Activated T-helper 17 cell treated with anti-CD3 and anti-CD28 coated beads, Interleukin-2, amount 50 U/mL, for 72 hours (primary cell): ENCODE results near the gene ITPK1. TPM values are rescaled to one million over a fixed set of nuclear protein-coding genes. Genes with fewer than 3 reads are reported as not detected.

Experiments
- ATAC-seq: fragments of 150-1000 bp; cut with Tn5 transposase; replicated peaks from 2 replicates; pipeline ENCODE4 v1.10.0; 2021; ENCODE audit warnings: mild to moderate bottlenecking, moderate library complexity
- H3K27ac Mint-ChIP-seq: one replicate; pipeline ENCODE4 v1.8.0; 2022; ENCODE audit warnings: mixed read lengths
- H3K27me3 Mint-ChIP-seq: one replicate; pipeline ENCODE4 v1.8.0; 2022; ENCODE audit warnings: mixed read lengths
- H3K36me3 Mint-ChIP-seq: one replicate; pipeline ENCODE4 v1.8.0; 2022; ENCODE audit warnings: low read depth, mild to moderate bottlenecking, mixed read lengths
- H3K4me1 Mint-ChIP-seq: one replicate; pipeline ENCODE4 v1.8.0; 2022; ENCODE audit warnings: mixed read lengths
- H3K4me3 Mint-ChIP-seq: one replicate; pipeline ENCODE4 v1.8.0; 2022; ENCODE audit warnings: mild to moderate bottlenecking, mixed read lengths
- H3K9me3 Mint-ChIP-seq: one replicate; pipeline ENCODE4 v1.8.0; 2022; ENCODE audit warnings: mixed read lengths
- total RNA-seq, 2 donors: library from RNA; stranded (reverse); gene quantifications; one replicate each; pipeline ENCODE4 v1.2.3, GENCODE V29; 2022

ITPK1 gene
- total RNA-seq, 2 donors from 2014 or later: 32.1 to 48.9 TPM

GRCh38 chr14:92986254-92987147 is 129.2 kb downstream of the ITPK1 start:
- Mint-ChIP-seq H3K9me3 (peaks cover 1% of the 10 kb centered on the region), H3K4me3 (no peak overlapping the region), H3K4me1 (peaks cover 2% of the 10 kb centered on the region), H3K36me3 (peaks cover 10% of the 10 kb centered on the region), H3K27ac (no peak overlapping the region), H3K27me3 (no peaks in the 10 kb centered on the region)
- no peak for ATAC-seq

GRCh38 chr14:92985521-92985920 is 130.2 kb downstream of the ITPK1 start:
- peaks cover 5% of the 10 kb centered on the region for H3K9me3 Mint-ChIP-seq
- no peak overlapping the region for H3K4me3 Mint-ChIP-seq
- peaks cover 6% of the 10 kb centered on the region for H3K4me1 Mint-ChIP-seq
- no peak for ATAC-seq
- peaks cover 20% of the 10 kb centered on the region for H3K36me3 Mint-ChIP-seq
- H3K27ac Mint-ChIP-seq: no peak overlapping the region
- no peaks in the 10 kb centered on the region for H3K27me3 Mint-ChIP-seq

- Mint-ChIP-seq H3K36me3 (peaks cover 22% of the 10 kb centered on the region), H3K27me3 (no peaks in the 10 kb centered on the region), H3K9me3 (peaks cover 5% of the 10 kb centered on the region), H3K4me3 (no peak overlapping the region), H3K4me1 (peaks cover 6% of the 10 kb centered on the region), H3K27ac (no peak overlapping the region)
- ATAC-seq: no peak
Measured at GRCh38 chr14:92984896-92985295, 130.8 kb downstream of the ITPK1 start.

GRCh38 chr14:92984082-92984788 is 131.5 kb downstream of the ITPK1 start:
- ATAC-seq: no peak
- H3K27me3 Mint-ChIP-seq: no peaks in the 10 kb centered on the region
- H3K4me3 Mint-ChIP-seq: no peak overlapping the region
- H3K27ac Mint-ChIP-seq: no peak overlapping the region
- H3K9me3 Mint-ChIP-seq: peaks cover 10% of the 10 kb centered on the region
- H3K4me1 Mint-ChIP-seq: peaks cover 6% of the 10 kb centered on the region
- H3K36me3 Mint-ChIP-seq: peaks cover 28% of the 10 kb centered on the region

- Mint-ChIP-seq H3K27ac (no peak overlapping the region), H3K9me3 (peaks cover 15% of the 10 kb centered on the region), H3K27me3 (no peaks in the 10 kb centered on the region), H3K36me3 (peaks cover 41% of the 10 kb centered on the region), H3K4me3 (no peak overlapping the region), H3K4me1 (peaks cover 6% of the 10 kb centered on the region)
- no peak for ATAC-seq
Measured at GRCh38 chr14:92982956-92983355, 132.8 kb downstream of the ITPK1 start.

- ATAC-seq: no peak
- Mint-ChIP-seq H3K4me1 (peaks cover 6% of the 10 kb centered on the region), H3K27ac (no peak overlapping the region), H3K4me3 (no peak overlapping the region), H3K9me3 (peaks cover 21% of the 10 kb centered on the region), H3K36me3 (peaks cover 54% of the 10 kb centered on the region), H3K27me3 (no peaks in the 10 kb centered on the region)
Measured at GRCh38 chr14:92981726-92982125, 134.0 kb downstream of the ITPK1 start.

GRCh38 chr14:92980866-92981265 is 134.9 kb downstream of the ITPK1 start:
- H3K36me3 Mint-ChIP-seq: peaks cover 57% of the 10 kb centered on the region
- peaks cover 25% of the 10 kb centered on the region for H3K9me3 Mint-ChIP-seq
- peaks cover 6% of the 10 kb centered on the region for H3K4me1 Mint-ChIP-seq
- H3K27me3 Mint-ChIP-seq: no peaks in the 10 kb centered on the region
- ATAC-seq: no peak
- no peak overlapping the region for H3K4me3 Mint-ChIP-seq
- H3K27ac Mint-ChIP-seq: no peak overlapping the region

GRCh38 chr14:92978229-92979021 is 137.3 kb downstream of the ITPK1 start:
- peaks cover 49% of the 10 kb centered on the region for H3K36me3 Mint-ChIP-seq
- H3K4me1 Mint-ChIP-seq: peaks cover 6% of the 10 kb centered on the region
- H3K4me3 Mint-ChIP-seq: no peak overlapping the region
- no peaks in the 10 kb centered on the region for H3K27me3 Mint-ChIP-seq
- no peak for ATAC-seq
- peaks cover 26% of the 10 kb centered on the region for H3K9me3 Mint-ChIP-seq
- H3K27ac Mint-ChIP-seq: no peak overlapping the region

GRCh38 chr14:92976268-92976667 is 139.5 kb downstream of the ITPK1 start:
- no peak for ATAC-seq
- Mint-ChIP-seq H3K4me3 (no peak overlapping the region), H3K9me3 (peaks cover 22% of the 10 kb centered on the region), H3K36me3 (peaks cover 45% of the 10 kb centered on the region), H3K27ac (no peak overlapping the region), H3K27me3 (no peaks in the 10 kb centered on the region), H3K4me1 (peaks cover 5% of the 10 kb centered on the region)

- no peak overlapping the region for H3K27ac Mint-ChIP-seq
- peaks cover 4% of the 10 kb centered on the region for H3K4me1 Mint-ChIP-seq
- no peak for ATAC-seq
- peaks cover 21% of the 10 kb centered on the region for H3K9me3 Mint-ChIP-seq
- peaks cover 34% of the 10 kb centered on the region for H3K36me3 Mint-ChIP-seq
- H3K27me3 Mint-ChIP-seq: no peaks in the 10 kb centered on the region
- no peak overlapping the region for H3K4me3 Mint-ChIP-seq
Measured at GRCh38 chr14:92974541-92975345, 141.0 kb downstream of the ITPK1 start.

- H3K36me3 Mint-ChIP-seq: peaks cover 25% of the 10 kb centered on the region
- H3K9me3 Mint-ChIP-seq: peaks cover 13% of the 10 kb centered on the region
- no peak overlapping the region for H3K4me3 Mint-ChIP-seq
- no peak overlapping the region for H3K27ac Mint-ChIP-seq
- ATAC-seq: no peak
- no peaks in the 10 kb centered on the region for H3K27me3 Mint-ChIP-seq
- H3K4me1 Mint-ChIP-seq: peaks cover 4% of the 10 kb centered on the region
Measured at GRCh38 chr14:92973798-92974372, 141.8 kb downstream of the ITPK1 start.

GRCh38 chr14:92973261-92973797 is 142.4 kb downstream of the ITPK1 start:
- no peak overlapping the region for H3K4me3 Mint-ChIP-seq
- H3K4me1 Mint-ChIP-seq: peaks cover 4% of the 10 kb centered on the region
- ATAC-seq: no peak
- peaks cover 13% of the 10 kb centered on the region for H3K9me3 Mint-ChIP-seq
- no peaks in the 10 kb centered on the region for H3K27me3 Mint-ChIP-seq
- H3K36me3 Mint-ChIP-seq: peaks cover 20% of the 10 kb centered on the region
- no peak overlapping the region for H3K27ac Mint-ChIP-seq

- Mint-ChIP-seq H3K4me3 (no peak overlapping the region), H3K9me3 (peaks cover 10% of the 10 kb centered on the region), H3K36me3 (peaks cover 3% of the 10 kb centered on the region), H3K27me3 (no peaks in the 10 kb centered on the region), H3K4me1 (peaks cover 4% of the 10 kb centered on the region), H3K27ac (no peak overlapping the region)
- ATAC-seq: no peak
Measured at GRCh38 chr14:92971601-92972180, 144.0 kb downstream of the ITPK1 start.
